PC-9 (cell line): ENCODE measurements around the gene BTBD1. TPM values are rescaled to one million over a fixed set of nuclear protein-coding genes. Genes with fewer than 3 reads are reported as not detected.

Experiments
- BruUV-seq: library from RNA; stranded (reverse); fragments of 400-500 nt; replicated peaks from 2 replicates; lab custom pipeline; 2021; lab: Mats Ljungman, UMichigan
- CTCF ChIA-PET: fragments of 300-600 bp; sonication (Branson Sonifier 250); formaldehyde crosslinking; loops from one replicate; lab custom pipeline; 2022; ENCODE audit warnings: antibody characterized with exemption; lab: Charles Lee
- POLR2A ChIA-PET: fragments of 300-600 bp; sonication (Branson Sonifier 250); formaldehyde crosslinking; loops from one replicate; lab custom pipeline; 2022; ENCODE audit warnings: antibody characterized with exemption; ENCODE audit not compliant: unreplicated experiment; lab: Charles Lee
- DNase-seq, 2 experiments: peaks; one replicate each; pipeline versions ENCODE4 v3.0.0 to v3.0.0-alpha.2; 2015 to 2022; ENCODE audit warnings: mixed read lengths in 1 of 2
- H2AFZ ChIP-seq: fragments of 200-600 bp; sonication (generic); 2 replicates; pipeline ENCODE4 v1.8.1; 2017; ENCODE audit warnings: antibody characterized with exemption
- H3F3A ChIP-seq: fragments of 200-600 bp; sonication (generic); 2 replicates; pipeline ENCODE4 v1.8.1; 2017; ENCODE audit warnings: antibody characterized with exemption, mild to moderate bottlenecking, low read depth; ENCODE audit not compliant: insufficient read depth
- H3K27ac ChIP-seq: fragments of 200-600 bp; sonication (generic); 2 replicates; pipeline ENCODE4 v1.6.1; 2016; ENCODE audit warnings: mixed run types
- H3K27me3 ChIP-seq: fragments of 200-600 bp; sonication (generic); 2 replicates; pipeline ENCODE4 v1.6.1; 2016; ENCODE audit warnings: low read depth, mixed run types; ENCODE audit not compliant: insufficient read depth
- H3K36me3 ChIP-seq: fragments of 200-600 bp; sonication (generic); 2 replicates; pipeline ENCODE4 v1.6.1; 2016; ENCODE audit warnings: low read depth, mixed run types
- H3K4me1 ChIP-seq: fragments of 200-600 bp; sonication (generic); replicated peaks from 2 replicates; pipeline ENCODE4 v1.6.1; 2016; ENCODE audit warnings: mixed run types; ENCODE audit not compliant: insufficient read depth
- H3K4me2 ChIP-seq: fragments of 200-600 bp; sonication (generic); 2 replicates; pipeline ENCODE4 v1.6.1; 2017; ENCODE audit warnings: mixed run types
- H3K4me3 ChIP-seq: fragments of 200-600 bp; sonication (generic); 2 replicates; pipeline ENCODE4 v1.6.1; 2016; ENCODE audit warnings: mixed run types
- H3K79me2 ChIP-seq: fragments of 200-600 bp; sonication (generic); 2 replicates; pipeline ENCODE4 v1.6.1; 2017; ENCODE audit warnings: low read depth, mixed run types
- H3K9me2 ChIP-seq: fragments of 200-600 bp; sonication (generic); 2 replicates; pipeline ENCODE4 v1.8.1; 2017; ENCODE audit warnings: mild to moderate bottlenecking; ENCODE audit not compliant: insufficient read depth
- H3K9me3 ChIP-seq: fragments of 200-600 bp; sonication (generic); 2 replicates; pipeline ENCODE4 v1.8.1; 2016; ENCODE audit warnings: low read depth; ENCODE audit not compliant: insufficient read depth
- H4K20me1 ChIP-seq: fragments of 200-600 bp; sonication (generic); 2 replicates; pipeline ENCODE4 v1.8.1; 2017; ENCODE audit not compliant: insufficient read depth
- CTCF ChIP-seq: fragments of 200-600 bp; sonication (generic); conservative IDR thresholded peaks from 2 replicates; pipeline ENCODE4 v1.6.1; 2017; ENCODE audit warnings: mixed run types, antibody characterized with exemption, mild to moderate bottlenecking, moderate library complexity
- EZH2 ChIP-seq: fragments of 200-600 bp; sonication (generic); IDR thresholded peaks from 2 replicates; pipeline ENCODE4 v1.8.0; 2017; ENCODE audit warnings: antibody characterized with exemption, low read depth
- intact Hi-C: fragments of 100-400 bp; cut with micrococcal nuclease; formaldehyde crosslinking; loops from one replicate; pipeline ENCODE4 v1.10.0; 2022; ENCODE audit not compliant: unreplicated experiment
- total RNA-seq: library from RNA; stranded (reverse); gene quantifications from 2 replicates; pipeline ENCODE4 v1.2.3, GENCODE V29; 2021

Gene BTBD1
- total RNA-seq, 1 experiment from 2014 or later: 28.2 TPM

- no peak overlapping the region for H3K4me2 ChIP-seq
- H3K36me3 ChIP-seq: no peaks in the 10 kb centered on the region
- CTCF ChIA-PET: no interaction called here
- H3K4me1 ChIP-seq: no peaks in the 10 kb centered on the region
- no peaks in the 10 kb centered on the region for H3K9me2 ChIP-seq
- no peaks in the 10 kb centered on the region for H4K20me1 ChIP-seq
- DNase-seq: no peak
- POLR2A ChIA-PET: no interaction called here
- no peaks in the 10 kb centered on the region for H3K79me2 ChIP-seq
- no TSS peak for BruUV-seq
- H3K27ac ChIP-seq: no peak overlapping the region
- no peak overlapping the region for H2AFZ ChIP-seq
- H3F3A ChIP-seq: no peaks in the 10 kb centered on the region
- H3K4me3 ChIP-seq: no peak overlapping the region
- H3K27me3 ChIP-seq: peaks cover 24% of the 10 kb centered on the region
- TF ChIP-seq EZH2 (no peak), CTCF (no peak)
- intact Hi-C loops: no loop called here
- no peaks in the 10 kb centered on the region for H3K9me3 ChIP-seq
Observed at GRCh38 chr15:83082730-83083386, 15.8 kb upstream of the BTBD1 start.

DNA sequence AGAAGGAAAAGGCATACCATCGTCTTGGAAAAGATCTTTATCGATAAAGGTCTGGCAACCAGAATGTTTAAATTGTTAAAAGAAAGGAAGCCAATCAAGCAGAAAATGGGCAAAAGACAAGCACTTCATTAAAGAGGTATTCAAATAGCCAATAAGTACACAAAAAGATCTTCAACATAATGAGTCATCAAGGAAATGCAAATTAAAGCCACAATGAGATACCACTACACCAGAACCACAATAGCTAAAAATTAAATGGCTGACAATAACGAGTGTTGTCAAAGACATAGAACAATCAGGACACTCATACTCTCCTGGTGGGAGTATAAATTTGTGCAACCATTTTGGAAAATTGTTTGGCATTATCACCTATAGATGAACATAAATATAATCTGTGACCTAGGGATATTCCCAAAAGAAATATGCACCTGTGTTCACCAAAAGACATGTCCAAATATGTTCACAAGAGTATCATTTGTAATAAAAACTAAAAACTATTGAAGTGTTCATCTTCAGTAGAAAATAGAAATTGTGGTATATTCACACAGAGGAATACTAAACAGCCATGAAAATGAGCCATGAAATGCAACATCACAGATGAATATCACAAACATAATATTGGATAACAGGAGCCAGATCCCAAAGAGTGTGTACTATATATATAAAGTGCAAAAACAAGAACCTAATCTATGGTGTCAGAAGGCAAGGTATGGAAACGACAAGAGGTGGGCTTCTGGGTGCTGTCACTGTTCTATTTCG lies 14.4 kb upstream of the BTBD1 start:
- no peaks in the 10 kb centered on the region for H3K36me3 ChIP-seq
- ChIA-PET POLR2A (no interaction called here), CTCF (no interaction called here)

GRCh38 chr15:83078712-83079111 lies 11.7 kb upstream of the BTBD1 start:
- no peak overlapping the region for H3K4me2 ChIP-seq
- H3K4me3 ChIP-seq: no peak overlapping the region
- H3K27me3 ChIP-seq: peaks cover 30% of the 10 kb centered on the region
- no peak overlapping the region for H2AFZ ChIP-seq
- no peaks in the 10 kb centered on the region for H3K4me1 ChIP-seq
- POLR2A ChIA-PET: no interaction called here
- CTCF ChIA-PET: no interaction called here
- DNase-seq: no peak
- TF ChIP-seq EZH2 (no peak), CTCF (no peak)
- intact Hi-C loops: no loop called here
- no peaks in the 10 kb centered on the region for H3K36me3 ChIP-seq
- no peaks in the 10 kb centered on the region for H3K79me2 ChIP-seq
- H3F3A ChIP-seq: no peaks in the 10 kb centered on the region
- H3K27ac ChIP-seq: no peak overlapping the region
- no peaks in the 10 kb centered on the region for H3K9me3 ChIP-seq
- BruUV-seq: no TSS peak
- no peaks in the 10 kb centered on the region for H4K20me1 ChIP-seq
- no peaks in the 10 kb centered on the region for H3K9me2 ChIP-seq

More for the DNA sequence above, 14.4 kb upstream of the BTBD1 start:
- H3K4me1 ChIP-seq: no peaks in the 10 kb centered on the region
- no peak overlapping the region for H2AFZ ChIP-seq
- H3K27me3 ChIP-seq: peaks cover 30% of the 10 kb centered on the region
- H3F3A ChIP-seq: no peaks in the 10 kb centered on the region
- no peaks in the 10 kb centered on the region for H4K20me1 ChIP-seq
- no TSS peak for BruUV-seq
- TF ChIP-seq CTCF: no peak
- no peak for TF ChIP-seq EZH2
- no peak overlapping the region for H3K4me3 ChIP-seq
- no peak overlapping the region for H3K4me2 ChIP-seq
- H3K79me2 ChIP-seq: no peaks in the 10 kb centered on the region
- H3K9me3 ChIP-seq: no peaks in the 10 kb centered on the region
- no peaks in the 10 kb centered on the region for H3K9me2 ChIP-seq
- H3K27ac ChIP-seq: no peak overlapping the region
- no peak for DNase-seq
- intact Hi-C loops: no loop called here
